KMS-11 (cell line): ENCODE data around the gene RHOV.

Experiments used
- H2AFZ ChIP-seq: fragments of 200-600 bp; sonication (generic); 2 replicates; pipeline ENCODE4 v1.6.1; 2016; ENCODE audit warnings: antibody characterized with exemption, mixed run types, low read depth
- H3K27ac ChIP-seq: fragments of 200-600 bp; sonication (generic); 2 replicates; pipeline ENCODE4 v1.6.1; 2016; ENCODE audit warnings: mild to moderate bottlenecking, mixed run types
- H3K27me3 ChIP-seq: fragments of 200-600 bp; sonication (generic); 2 replicates; pipeline ENCODE4 v1.6.1; 2017; ENCODE audit warnings: mild to moderate bottlenecking, low read depth, mixed run types, moderate library complexity; ENCODE audit not compliant: insufficient read depth
- H3K36me3 ChIP-seq: fragments of 200-600 bp; sonication (generic); 2 replicates; pipeline ENCODE4 v1.6.1; 2017; ENCODE audit warnings: mild to moderate bottlenecking, mixed run types; ENCODE audit not compliant: insufficient read depth
- H3K4me1 ChIP-seq: fragments of 200-600 bp; sonication (generic); 2 replicates; pipeline ENCODE4 v1.6.1; 2016; ENCODE audit warnings: mild to moderate bottlenecking, low read depth, mixed run types; ENCODE audit not compliant: poor library complexity, severe bottlenecking
- H3K4me2 ChIP-seq: fragments of 200-600 bp; sonication (generic); 2 replicates; pipeline ENCODE4 v1.7.0; 2016; ENCODE audit warnings: mild to moderate bottlenecking, mixed run types
- H3K4me3 ChIP-seq: fragments of 200-600 bp; sonication (generic); IDR thresholded peaks from 2 replicates; pipeline ENCODE4 v1.6.1; 2017; ENCODE audit warnings: low read depth, low read length, mixed read lengths; ENCODE audit not compliant: insufficient read depth
- H3K79me2 ChIP-seq: fragments of 200-600 bp; sonication (generic); 2 replicates; pipeline ENCODE4 v1.6.1; 2016; ENCODE audit warnings: low read depth, mixed run types; ENCODE audit not compliant: insufficient read depth
- H3K9ac ChIP-seq: fragments of 200-600 bp; sonication (generic); 2 replicates; pipeline ENCODE4 v1.6.1; 2016; ENCODE audit warnings: mild to moderate bottlenecking, mixed run types
- H4K20me1 ChIP-seq: fragments of 200-600 bp; sonication (generic); 2 replicates; pipeline ENCODE4 v1.6.1; 2016; ENCODE audit warnings: mild to moderate bottlenecking, mixed run types; ENCODE audit not compliant: insufficient read depth
- TF ChIP-seq, protein P1 (sequence below): fragments of 200-600 bp; sonication (generic); conservative IDR thresholded peaks from 2 replicates; pipeline ENCODE4 v1.6.1; 2017; ENCODE audit warnings: low read depth, mild to moderate bottlenecking, antibody characterized with exemption, low read length, moderate library complexity, mixed read lengths

The RHOV gene

DNA sequence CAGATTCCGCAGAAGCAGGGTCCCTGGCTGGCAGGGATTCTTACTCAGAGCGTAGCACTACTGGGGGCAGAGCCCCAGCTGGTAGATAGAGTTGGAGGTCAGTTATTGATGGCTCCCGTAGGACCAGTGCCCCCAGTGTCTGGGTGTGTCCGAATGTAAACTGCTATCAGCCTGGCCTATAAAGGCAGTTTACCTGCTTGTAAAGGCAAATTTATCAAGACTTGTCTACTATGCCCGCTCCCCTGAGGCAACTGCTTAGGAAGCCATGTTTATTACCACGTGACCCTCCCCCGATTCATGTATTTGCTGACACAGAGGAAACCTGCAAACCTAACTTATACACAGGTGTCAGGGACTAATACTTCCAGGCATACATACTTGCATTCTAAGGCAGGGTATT, 44.9 kb downstream of the RHOV start:
- no peaks in the 10 kb centered on the region for H3K27me3 ChIP-seq
- no peak overlapping the region for H3K27ac ChIP-seq
- H3K4me1 ChIP-seq: peaks cover 21% of the 10 kb centered on the region
- H3K36me3 ChIP-seq: no peaks in the 10 kb centered on the region
- no peaks in the 10 kb centered on the region for H4K20me1 ChIP-seq
- no peak overlapping the region for H3K4me3 ChIP-seq
- H3K9ac ChIP-seq: no peak overlapping the region
- no peaks in the 10 kb centered on the region for H3K79me2 ChIP-seq
- H2AFZ ChIP-seq: no peak overlapping the region
- no peak overlapping the region for H3K4me2 ChIP-seq
- TF ChIP-seq, protein P1, sequence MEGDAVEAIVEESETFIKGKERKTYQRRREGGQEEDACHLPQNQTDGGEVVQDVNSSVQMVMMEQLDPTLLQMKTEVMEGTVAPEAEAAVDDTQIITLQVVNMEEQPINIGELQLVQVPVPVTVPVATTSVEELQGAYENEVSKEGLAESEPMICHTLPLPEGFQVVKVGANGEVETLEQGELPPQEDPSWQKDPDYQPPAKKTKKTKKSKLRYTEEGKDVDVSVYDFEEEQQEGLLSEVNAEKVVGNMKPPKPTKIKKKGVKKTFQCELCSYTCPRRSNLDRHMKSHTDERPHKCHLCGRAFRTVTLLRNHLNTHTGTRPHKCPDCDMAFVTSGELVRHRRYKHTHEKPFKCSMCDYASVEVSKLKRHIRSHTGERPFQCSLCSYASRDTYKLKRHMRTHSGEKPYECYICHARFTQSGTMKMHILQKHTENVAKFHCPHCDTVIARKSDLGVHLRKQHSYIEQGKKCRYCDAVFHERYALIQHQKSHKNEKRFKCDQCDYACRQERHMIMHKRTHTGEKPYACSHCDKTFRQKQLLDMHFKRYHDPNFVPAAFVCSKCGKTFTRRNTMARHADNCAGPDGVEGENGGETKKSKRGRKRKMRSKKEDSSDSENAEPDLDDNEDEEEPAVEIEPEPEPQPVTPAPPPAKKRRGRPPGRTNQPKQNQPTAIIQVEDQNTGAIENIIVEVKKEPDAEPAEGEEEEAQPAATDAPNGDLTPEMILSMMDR: no peak

DNA sequence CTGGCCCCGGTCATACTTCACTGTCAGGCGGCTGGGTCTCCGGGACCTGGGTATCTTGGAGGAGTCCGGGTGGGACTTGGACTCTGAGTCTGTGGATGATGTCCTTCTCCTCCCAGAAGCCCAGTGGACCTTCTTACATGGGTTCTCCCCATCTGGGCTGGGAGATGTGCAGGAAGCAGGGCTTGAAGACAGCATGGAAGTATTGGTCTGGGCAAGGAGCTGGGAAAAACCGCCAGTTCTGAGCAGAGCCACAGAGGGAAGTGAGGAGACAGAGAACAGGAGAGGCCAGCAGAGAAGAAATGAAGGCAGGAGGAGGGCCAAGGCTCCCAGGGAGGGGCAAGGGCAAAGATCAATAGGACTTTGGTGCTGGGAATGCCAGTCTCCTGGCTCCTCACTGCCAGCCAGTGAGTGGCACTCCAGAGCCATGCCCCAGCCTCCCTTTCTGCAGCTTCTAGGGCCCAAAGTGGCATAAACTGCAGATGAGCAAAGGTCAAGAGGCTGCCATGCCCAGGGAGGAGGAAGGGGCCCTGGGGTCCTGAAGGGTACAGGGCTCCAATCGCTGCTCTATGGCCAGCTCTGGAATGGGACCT, 45.5 kb downstream of the RHOV start, which contains the start of gene PPP1R14D:
TSS of gene PPP1R14D (minus strand) at position 262 of the 590 bp plus-strand sequence. CDS start at position 195, 67 bp downstream.
- no peak within 1 kb of the TSS for H2AFZ ChIP-seq
- H3K36me3 ChIP-seq: no peaks in the 10 kb centered on the region
- H3K4me2 ChIP-seq: no peak within 1 kb of the TSS
- no peak within 1 kb of the TSS for H3K4me3 ChIP-seq
- TF ChIP-seq, protein P1: no peak
- no peaks in the 10 kb centered on the region for H4K20me1 ChIP-seq
- H3K27ac ChIP-seq: no peak within 1 kb of the TSS
- H3K9ac ChIP-seq: no peak within 1 kb of the TSS
- H3K4me1 ChIP-seq: peaks cover 21% of the 10 kb centered on the region
- H3K79me2 ChIP-seq: no peaks in the 10 kb centered on the region
- H3K27me3 ChIP-seq: no peaks in the 10 kb centered on the region

DNA sequence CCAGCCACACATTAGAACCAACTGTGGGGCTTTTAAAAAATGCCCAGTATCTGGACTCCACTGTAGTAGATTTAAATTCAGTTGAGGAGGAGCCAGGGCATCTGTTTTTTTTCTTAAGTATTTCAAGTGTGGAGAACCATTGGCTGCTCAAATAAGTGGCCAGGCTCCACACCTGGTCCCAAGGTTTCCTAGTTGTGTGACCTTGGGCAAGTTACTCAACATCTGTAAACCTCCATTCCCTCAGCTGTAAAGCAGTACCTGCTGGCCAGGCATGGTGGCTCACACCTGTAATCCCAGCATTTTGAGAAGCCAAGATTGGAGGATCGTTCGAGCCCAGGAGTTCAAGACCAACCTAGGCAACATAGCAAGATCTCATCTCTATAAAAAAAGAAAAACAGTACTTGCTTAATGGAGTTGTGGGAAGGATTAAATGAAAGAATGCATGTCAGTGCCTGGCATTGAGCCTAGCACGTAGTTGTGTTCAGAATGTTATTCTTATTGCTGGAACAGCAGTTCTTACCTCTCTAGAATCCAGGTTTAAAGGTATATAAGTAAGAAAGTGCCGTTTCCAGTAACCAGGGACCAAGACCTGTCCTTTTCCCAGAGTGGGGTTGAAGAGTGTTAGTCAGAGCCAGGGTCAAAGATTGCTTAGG, 47.5 kb downstream of the RHOV start:
- H3K4me3 ChIP-seq: no peak overlapping the region
- H3K27ac ChIP-seq: no peak overlapping the region
- H2AFZ ChIP-seq: no peak overlapping the region
- no peaks in the 10 kb centered on the region for H4K20me1 ChIP-seq
- no peak overlapping the region for H3K4me2 ChIP-seq
- peaks cover 19% of the 10 kb centered on the region for H3K4me1 ChIP-seq
- no peaks in the 10 kb centered on the region for H3K79me2 ChIP-seq
- no peak overlapping the region for H3K9ac ChIP-seq
- no peaks in the 10 kb centered on the region for H3K36me3 ChIP-seq
- TF ChIP-seq, protein P1: no peak
- no peaks in the 10 kb centered on the region for H3K27me3 ChIP-seq

GRCh38 chr15:40825661-40826422, 48.2 kb downstream of the RHOV start:
- no peaks in the 10 kb centered on the region for H3K36me3 ChIP-seq
- H3K27ac ChIP-seq: no peak overlapping the region
- no peak overlapping the region for H3K4me2 ChIP-seq
- H3K79me2 ChIP-seq: no peaks in the 10 kb centered on the region
- H2AFZ ChIP-seq: no peak overlapping the region
- peaks cover 12% of the 10 kb centered on the region for H3K4me1 ChIP-seq
- no peaks in the 10 kb centered on the region for H3K27me3 ChIP-seq
- TF ChIP-seq, protein P1: no peak
- H3K9ac ChIP-seq: no peak overlapping the region
- no peaks in the 10 kb centered on the region for H4K20me1 ChIP-seq
- H3K4me3 ChIP-seq: no peak overlapping the region
